Hepatocyte (in vitro differentiated cells): ENCODE data around the gene DIS3L2.

Experiments used
- EZH2 ChIP-seq: fragments of 200-600 bp; sonication (generic); IDR thresholded peaks from 2 replicates; pipeline ENCODE4 v1.6.1; 2016; ENCODE audit warnings: antibody characterized with exemption, mild to moderate bottlenecking, borderline replicate concordance
- TF ChIP-seq, protein P1 (sequence below): fragments of 200-600 bp; sonication (generic); IDR thresholded peaks from 2 replicates; pipeline ENCODE4 v1.5.1; 2016; ENCODE audit warnings: antibody characterized with exemption, mild to moderate bottlenecking; ENCODE audit not compliant: poor library complexity

DNA sequence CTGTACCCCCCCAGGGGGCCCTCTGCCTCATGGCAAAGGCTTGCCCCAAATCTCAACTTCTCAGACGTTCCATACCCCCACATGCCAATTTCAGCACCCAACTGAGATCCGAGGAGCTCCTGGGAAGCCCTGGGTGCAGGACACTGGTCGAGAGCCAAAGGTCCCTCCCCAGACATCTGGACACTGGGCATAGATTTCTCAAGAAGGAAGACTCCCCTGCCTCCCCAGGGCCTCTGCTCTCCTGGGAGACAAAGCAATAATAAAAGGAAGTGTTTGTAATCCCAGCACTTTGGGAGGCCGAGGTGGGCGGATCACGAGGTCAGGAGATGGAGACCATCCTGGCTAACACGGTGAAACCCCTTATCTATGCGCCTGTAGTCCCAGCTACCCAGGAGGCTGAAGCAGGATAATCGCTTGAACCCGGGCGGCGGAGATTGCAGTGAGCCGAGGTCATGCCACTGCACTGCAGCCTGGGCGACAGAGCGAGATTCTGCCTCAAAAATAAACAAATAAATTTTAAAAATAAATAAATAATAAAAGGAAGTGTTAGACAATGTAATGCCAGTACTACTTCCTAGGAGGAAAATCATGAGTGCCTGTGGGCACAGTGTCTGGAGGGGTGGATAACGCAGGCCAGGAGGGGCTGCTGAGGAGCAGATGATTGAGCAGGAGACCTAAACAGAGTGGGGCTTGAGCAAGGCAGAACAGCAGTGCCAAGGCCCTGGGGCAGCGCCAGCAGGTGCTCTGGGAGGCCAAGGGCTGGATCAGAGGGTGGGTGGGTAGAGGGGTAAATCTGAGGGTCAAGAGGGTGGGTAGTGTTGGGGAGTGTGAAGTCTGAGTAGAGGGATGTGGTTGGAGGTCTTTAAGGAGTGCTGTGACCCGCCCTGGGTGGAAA lies 421.1 kb downstream of the DIS3L2 start:
- TF ChIP-seq, protein P1, sequence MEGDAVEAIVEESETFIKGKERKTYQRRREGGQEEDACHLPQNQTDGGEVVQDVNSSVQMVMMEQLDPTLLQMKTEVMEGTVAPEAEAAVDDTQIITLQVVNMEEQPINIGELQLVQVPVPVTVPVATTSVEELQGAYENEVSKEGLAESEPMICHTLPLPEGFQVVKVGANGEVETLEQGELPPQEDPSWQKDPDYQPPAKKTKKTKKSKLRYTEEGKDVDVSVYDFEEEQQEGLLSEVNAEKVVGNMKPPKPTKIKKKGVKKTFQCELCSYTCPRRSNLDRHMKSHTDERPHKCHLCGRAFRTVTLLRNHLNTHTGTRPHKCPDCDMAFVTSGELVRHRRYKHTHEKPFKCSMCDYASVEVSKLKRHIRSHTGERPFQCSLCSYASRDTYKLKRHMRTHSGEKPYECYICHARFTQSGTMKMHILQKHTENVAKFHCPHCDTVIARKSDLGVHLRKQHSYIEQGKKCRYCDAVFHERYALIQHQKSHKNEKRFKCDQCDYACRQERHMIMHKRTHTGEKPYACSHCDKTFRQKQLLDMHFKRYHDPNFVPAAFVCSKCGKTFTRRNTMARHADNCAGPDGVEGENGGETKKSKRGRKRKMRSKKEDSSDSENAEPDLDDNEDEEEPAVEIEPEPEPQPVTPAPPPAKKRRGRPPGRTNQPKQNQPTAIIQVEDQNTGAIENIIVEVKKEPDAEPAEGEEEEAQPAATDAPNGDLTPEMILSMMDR = no peak
- TF ChIP-seq EZH2 = no peak
